ENCODE data around the gene GRID1. TPM values are rescaled to one million over a fixed set of nuclear protein-coding genes. Genes with fewer than 3 reads are reported as not detected.

GRID1 gene
- total and polyA plus RNA-seq, 5 donors from 2014 or later = not detected

DNA sequence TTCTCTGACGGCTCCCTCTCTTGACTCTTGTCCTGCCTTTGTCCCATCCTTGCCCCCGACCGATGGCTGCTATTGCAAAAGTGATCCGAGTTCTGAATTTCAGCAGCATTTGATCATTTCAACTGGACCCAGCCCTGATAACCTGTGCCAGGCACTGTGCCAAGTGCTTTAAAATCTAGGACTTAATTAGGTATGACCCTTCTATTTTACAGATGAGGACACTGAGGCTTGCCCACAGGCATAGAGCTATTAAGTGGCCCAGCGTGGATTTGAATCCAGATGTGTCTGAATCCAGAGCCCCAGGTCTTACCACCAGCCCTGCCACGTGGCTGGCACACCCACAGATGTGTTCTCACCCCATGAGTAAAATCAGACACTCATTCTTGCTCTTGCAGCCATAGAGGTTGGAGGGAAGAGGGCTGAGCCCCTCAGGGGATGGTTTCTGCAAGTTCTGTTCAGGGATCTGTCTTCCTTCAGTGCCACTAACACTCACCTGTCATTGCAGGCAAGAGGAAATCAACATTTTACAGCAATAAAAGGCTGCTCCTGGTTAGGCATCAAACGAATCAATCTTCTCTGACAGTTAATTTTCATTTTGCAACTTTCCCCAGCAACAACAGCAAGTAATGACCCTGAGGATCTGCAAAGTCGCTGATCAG is 101.2 kb downstream of the GRID1 start:
- H3K27ac ChIP-seq (ENCODE audit: insufficient read depth, low read length, poor library complexity, severe bottlenecking) = no peak overlapping the region
- peaks cover 0 to 2% (median 0%) of the 10 kb centered on the region in 7 donors for H3K9me3 Mint-ChIP-seq
- H3K4me3 ChIP-seq (ENCODE audit: low read depth, low read length) = no peak overlapping the region
- H3K9me3 ChIP-seq (ENCODE audit: control insufficient read depth in 2 of 2, low read length in 2 of 2) = no peaks in the 10 kb centered on the region
- H3K27me3 ChIP-seq (ENCODE audit: control insufficient read depth, insufficient read depth, low read length) = no peaks in the 10 kb centered on the region
- no peaks in the 10 kb centered on the region for H3K36me3 ChIP-seq (ENCODE audit: control insufficient read depth, insufficient read depth, low read length)
- ATAC-seq (ENCODE audit: low read depth in 2 of 2) (no peak), DNase-seq (no peak)
- H3K4me1 ChIP-seq (ENCODE audit: control insufficient read depth, insufficient read depth, low read length, poor library complexity, severe bottlenecking) = no peaks in the 10 kb centered on the region
- H3K27ac Mint-ChIP-seq = no peak overlapping the region
- H3K4me3 Mint-ChIP-seq = no peak overlapping the region
- H3K27me3 Mint-ChIP-seq = peaks cover 5% of the 10 kb centered on the region
- H3K36me3 Mint-ChIP-seq = no peaks in the 10 kb centered on the region
- H3K4me1 Mint-ChIP-seq = peaks cover 0 to 10% (median 0%) of the 10 kb centered on the region in 4 donors

DNA sequence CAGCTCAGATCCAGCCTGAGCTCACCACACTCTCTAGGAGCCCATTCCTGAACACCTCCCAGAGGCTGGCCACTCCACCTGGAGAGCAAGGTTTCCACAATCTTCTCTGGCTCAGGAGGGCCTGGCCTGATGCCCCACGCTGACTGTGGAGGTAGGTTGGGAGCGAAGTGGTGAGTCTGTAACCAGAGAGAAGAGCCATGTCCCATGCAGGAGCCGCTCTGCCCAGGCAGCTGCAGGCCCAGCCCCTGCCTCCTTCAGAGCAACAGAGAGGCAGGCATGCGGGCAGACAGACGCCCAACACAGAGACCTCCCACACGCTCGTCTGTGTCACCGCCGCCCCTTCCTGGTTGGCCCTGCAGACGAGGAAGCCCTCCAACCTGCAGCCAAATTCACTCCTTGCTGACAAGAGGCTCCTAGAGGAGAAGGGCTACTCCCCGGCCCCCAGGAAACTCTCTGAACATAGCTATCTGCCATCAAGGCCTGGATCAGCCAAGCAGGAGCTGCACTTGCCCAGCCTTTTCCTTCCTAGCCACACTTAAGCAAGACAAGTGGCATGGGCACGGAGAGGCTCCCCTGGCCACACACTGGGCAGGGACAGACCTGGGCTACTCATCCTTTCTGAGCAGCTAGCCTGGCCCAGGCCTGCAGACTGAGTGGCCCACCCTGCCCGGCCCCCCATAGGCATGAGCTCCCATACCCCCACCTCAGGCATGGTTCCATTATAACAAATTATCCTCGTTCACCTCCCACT is 101.9 kb downstream of the GRID1 start:
- Mint-ChIP-seq H3K27me3 (peaks cover 5% of the 10 kb centered on the region), H3K9me3 (no peaks in the 10 kb centered on the region), H3K4me3 (no peak overlapping the region), H3K27ac (no peak overlapping the region), H3K4me1 (peaks cover 0 to 10% (median 0%) of the 10 kb centered on the region in 4 donors), H3K36me3 (no peaks in the 10 kb centered on the region)
- no peak overlapping the region for H3K27ac ChIP-seq (ENCODE audit: insufficient read depth, low read length, poor library complexity, severe bottlenecking)
- peaks cover 2% of the 10 kb centered on the region for H3K27me3 ChIP-seq (ENCODE audit: control insufficient read depth, insufficient read depth, low read length)
- no peak for DNase-seq
- H3K9me3 ChIP-seq (ENCODE audit: control insufficient read depth in 2 of 2, low read length in 2 of 2) = no peaks in the 10 kb centered on the region
- no peak overlapping the region for H3K4me3 ChIP-seq (ENCODE audit: low read depth, low read length)
- ATAC-seq (ENCODE audit: low read depth in 2 of 2) = no peak
- no peaks in the 10 kb centered on the region for H3K4me1 ChIP-seq (ENCODE audit: control insufficient read depth, insufficient read depth, low read length, poor library complexity, severe bottlenecking)
- H3K36me3 ChIP-seq (ENCODE audit: control insufficient read depth, insufficient read depth, low read length) = no peaks in the 10 kb centered on the region

DNA sequence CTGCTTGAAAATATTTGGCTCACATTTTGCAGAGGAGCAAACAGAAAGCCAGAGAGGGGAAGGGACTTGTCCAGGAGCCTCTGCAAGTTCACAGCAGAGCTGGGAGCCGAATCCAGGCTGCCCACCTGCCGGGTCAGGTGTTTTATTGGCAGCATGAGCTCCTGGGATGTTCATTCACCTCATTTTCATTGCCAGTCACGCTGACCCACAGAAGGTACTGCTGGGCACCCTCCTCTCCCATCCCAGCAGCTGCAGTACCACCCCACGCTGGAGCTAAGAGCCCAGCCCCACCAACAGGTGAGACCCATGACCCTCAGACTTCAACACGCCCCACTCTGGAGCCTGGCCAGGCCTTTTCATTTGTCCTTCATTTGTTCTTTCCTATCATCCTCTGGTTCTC is 102.7 kb downstream of the GRID1 start:
- Mint-ChIP-seq H3K4me1 (peaks cover 0 to 10% (median 0%) of the 10 kb centered on the region in 4 donors), H3K27me3 (peaks cover 5% of the 10 kb centered on the region), H3K4me3 (no peak overlapping the region), H3K9me3 (no peaks in the 10 kb centered on the region), H3K36me3 (no peaks in the 10 kb centered on the region), H3K27ac (no peak overlapping the region)
- Histone ChIP-seq H3K4me1 (ENCODE audit: control insufficient read depth, insufficient read depth, low read length, poor library complexity, severe bottlenecking) (no peaks in the 10 kb centered on the region), H3K27me3 (ENCODE audit: control insufficient read depth, insufficient read depth, low read length) (peaks cover 3% of the 10 kb centered on the region), H3K36me3 (ENCODE audit: control insufficient read depth, insufficient read depth, low read length) (no peaks in the 10 kb centered on the region), H3K4me3 (ENCODE audit: low read depth, low read length) (no peak overlapping the region), H3K27ac (ENCODE audit: insufficient read depth, low read length, poor library complexity, severe bottlenecking) (no peak overlapping the region), H3K9me3 (ENCODE audit: control insufficient read depth in 2 of 2, low read length in 2 of 2) (no peaks in the 10 kb centered on the region)
- ATAC-seq (ENCODE audit: low read depth in 2 of 2) (no peak), DNase-seq (no peak)

DNA sequence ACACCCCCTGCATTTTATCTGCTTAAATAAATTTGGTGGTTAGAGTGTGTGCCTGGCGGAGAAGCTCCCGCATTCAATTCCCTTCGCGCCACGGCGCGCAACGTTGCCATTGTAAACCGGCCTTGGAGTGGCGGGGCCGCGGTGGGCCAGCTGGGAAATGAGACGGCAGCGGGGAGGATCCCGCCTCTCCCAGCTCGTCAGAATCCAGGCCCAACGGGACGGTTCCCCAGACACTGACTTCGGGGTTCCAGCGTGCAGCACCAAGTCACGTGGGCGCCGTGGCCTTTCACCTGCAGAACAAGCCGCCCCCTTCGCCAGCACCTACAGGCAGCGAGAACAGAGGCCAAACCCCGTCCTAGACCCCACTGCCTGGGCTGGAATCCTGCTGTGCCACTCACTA is 103.4 kb downstream of the GRID1 start:
- H3K27me3 ChIP-seq (ENCODE audit: control insufficient read depth, insufficient read depth, low read length) = peaks cover 3% of the 10 kb centered on the region
- H3K36me3 ChIP-seq (ENCODE audit: control insufficient read depth, insufficient read depth, low read length) = no peaks in the 10 kb centered on the region
- H3K4me3 ChIP-seq (ENCODE audit: low read depth, low read length) = no peak overlapping the region
- Mint-ChIP-seq H3K4me3 (no peak overlapping the region), H3K27me3 (peaks cover 5% of the 10 kb centered on the region), H3K27ac (no peak overlapping the region), H3K9me3 (no peaks in the 10 kb centered on the region), H3K4me1 (peaks cover 0 to 10% (median 0%) of the 10 kb centered on the region in 4 donors), H3K36me3 (no peaks in the 10 kb centered on the region)
- H3K4me1 ChIP-seq (ENCODE audit: control insufficient read depth, insufficient read depth, low read length, poor library complexity, severe bottlenecking) = no peaks in the 10 kb centered on the region
- no peak for ATAC-seq (ENCODE audit: low read depth in 2 of 2)
- no peak overlapping the region for H3K27ac ChIP-seq (ENCODE audit: insufficient read depth, low read length, poor library complexity, severe bottlenecking)
- H3K9me3 ChIP-seq (ENCODE audit: control insufficient read depth in 2 of 2, low read length in 2 of 2) = no peaks in the 10 kb centered on the region
- DNase-seq = no peak

DNA sequence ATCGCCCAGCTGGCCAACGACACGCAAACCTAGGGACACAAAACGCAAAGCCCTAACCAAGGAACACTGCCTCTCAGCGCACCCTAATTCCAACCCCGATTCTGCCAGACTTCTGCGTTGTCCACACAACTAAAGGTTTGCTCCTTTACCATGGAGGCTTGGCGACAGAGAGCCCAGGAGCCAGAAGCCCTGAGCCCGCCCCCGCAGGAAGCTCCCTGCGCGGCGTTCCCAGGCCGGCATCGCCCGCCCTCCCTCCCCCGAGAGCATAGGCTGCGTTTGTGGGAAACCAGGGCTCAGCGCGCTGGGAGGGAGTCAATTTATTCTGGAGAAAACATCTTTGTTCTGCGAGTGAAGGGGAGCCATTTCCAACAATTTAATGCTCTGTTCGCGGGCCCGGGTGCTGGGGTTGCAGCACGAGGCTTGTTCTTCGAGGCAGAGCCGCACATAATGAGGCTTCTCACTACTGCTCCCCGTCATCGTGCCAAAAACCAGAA is 103.9 kb downstream of the GRID1 start:
- Histone ChIP-seq H3K27ac (ENCODE audit: insufficient read depth, low read length, poor library complexity, severe bottlenecking) (no peak overlapping the region), H3K4me3 (ENCODE audit: low read depth, low read length) (no peak overlapping the region)
- peaks cover 0 to 10% (median 0%) of the 10 kb centered on the region in 4 donors for H3K4me1 Mint-ChIP-seq

DNA sequence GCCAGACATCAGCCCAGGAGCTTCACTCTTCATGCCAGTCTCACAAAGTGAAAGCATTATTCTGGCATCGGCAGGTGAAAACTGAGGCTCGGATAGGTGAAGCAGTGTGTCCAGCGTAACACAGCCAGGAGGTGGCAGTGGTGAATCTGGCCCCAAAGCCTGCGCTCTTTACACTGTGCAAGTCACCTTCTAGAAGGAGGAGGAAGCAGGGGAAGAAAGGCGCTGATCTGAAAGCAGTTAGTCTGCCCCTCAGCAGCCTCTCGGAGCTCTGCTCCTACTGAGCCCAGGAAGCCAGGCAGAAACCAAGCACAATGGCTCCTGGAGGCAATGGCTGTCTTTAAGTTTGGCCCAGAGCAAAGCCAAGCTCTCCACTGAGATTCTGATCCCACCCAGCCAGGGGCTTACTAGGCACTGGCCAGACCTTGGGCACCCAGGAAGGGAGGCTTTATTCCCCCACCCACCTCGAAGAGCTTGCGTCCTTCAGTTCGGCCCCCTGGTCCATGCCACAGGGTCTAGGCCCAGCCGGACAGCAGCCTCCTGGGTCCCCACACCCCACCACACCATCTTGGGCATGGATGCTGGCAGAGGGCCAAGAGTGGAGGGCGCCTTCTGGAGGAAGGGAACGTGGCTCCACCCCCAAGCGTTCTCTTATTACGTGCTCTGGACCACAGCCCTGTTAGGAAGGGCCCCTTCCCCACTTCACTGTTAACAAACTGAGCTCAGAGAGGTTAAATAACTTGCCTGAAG is 104.5 kb downstream of the GRID1 start:
- Mint-ChIP-seq H3K27ac (no peak overlapping the region), H3K9me3 (no peaks in the 10 kb centered on the region), H3K27me3 (peaks cover 5% of the 10 kb centered on the region), H3K4me3 (no peak overlapping the region), H3K4me1 (peaks cover 0 to 10% (median 0%) of the 10 kb centered on the region in 4 donors), H3K36me3 (no peaks in the 10 kb centered on the region)
- Histone ChIP-seq H3K4me3 (ENCODE audit: low read depth, low read length) (no peak overlapping the region), H3K9me3 (ENCODE audit: control insufficient read depth in 2 of 2, low read length in 2 of 2) (no peaks in the 10 kb centered on the region), H3K27me3 (ENCODE audit: control insufficient read depth, insufficient read depth, low read length) (peaks cover 3% of the 10 kb centered on the region), H3K27ac (ENCODE audit: insufficient read depth, low read length, poor library complexity, severe bottlenecking) (no peak overlapping the region), H3K36me3 (ENCODE audit: control insufficient read depth, insufficient read depth, low read length) (no peaks in the 10 kb centered on the region), H3K4me1 (ENCODE audit: control insufficient read depth, insufficient read depth, low read length, poor library complexity, severe bottlenecking) (no peaks in the 10 kb centered on the region)
- ATAC-seq (ENCODE audit: low read depth in 2 of 2) = no peak
- DNase-seq = peak in 1 of 3 donors; percentile 32

More for the DNA sequence above, 103.9 kb downstream of the GRID1 start:
- H3K27me3 ChIP-seq (ENCODE audit: control insufficient read depth, insufficient read depth, low read length) = peaks cover 3% of the 10 kb centered on the region
- H3K9me3 Mint-ChIP-seq = no peaks in the 10 kb centered on the region
- H3K36me3 Mint-ChIP-seq = no peaks in the 10 kb centered on the region
- peaks cover 5% of the 10 kb centered on the region for H3K27me3 Mint-ChIP-seq
- no peak for ATAC-seq (ENCODE audit: low read depth in 2 of 2)
- H3K9me3 ChIP-seq (ENCODE audit: control insufficient read depth in 2 of 2, low read length in 2 of 2) = no peaks in the 10 kb centered on the region
- H3K36me3 ChIP-seq (ENCODE audit: control insufficient read depth, insufficient read depth, low read length) = no peaks in the 10 kb centered on the region
- H3K4me3 Mint-ChIP-seq = no peak overlapping the region
- no peak overlapping the region for H3K27ac Mint-ChIP-seq
- H3K4me1 ChIP-seq (ENCODE audit: control insufficient read depth, insufficient read depth, low read length, poor library complexity, severe bottlenecking) = no peaks in the 10 kb centered on the region
- DNase-seq = no peak

DNA sequence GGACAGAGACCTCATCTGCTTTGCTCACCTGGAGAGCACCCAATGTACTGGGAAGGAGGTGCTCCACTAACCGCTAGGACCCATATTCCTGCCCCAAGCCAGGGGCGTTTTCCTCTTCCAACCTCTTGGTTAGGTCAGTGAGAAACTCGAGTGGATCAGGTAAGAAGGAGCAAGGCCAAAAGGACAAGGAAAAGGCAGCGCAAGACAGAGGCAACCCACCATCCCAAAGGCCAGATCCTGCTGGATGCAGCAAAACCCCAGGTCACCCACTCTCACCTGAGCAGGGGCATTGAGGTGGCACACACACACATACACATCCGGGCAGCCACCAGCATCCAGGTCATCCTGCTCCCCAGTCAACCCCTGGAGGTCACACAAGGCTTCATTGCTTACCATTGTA is 105.1 kb downstream of the GRID1 start:
- peaks cover 5% of the 10 kb centered on the region for H3K27me3 Mint-ChIP-seq
- no peaks in the 10 kb centered on the region for H3K4me1 ChIP-seq (ENCODE audit: control insufficient read depth, insufficient read depth, low read length, poor library complexity, severe bottlenecking)
- H3K27me3 ChIP-seq (ENCODE audit: control insufficient read depth, insufficient read depth, low read length) = peaks cover 3% of the 10 kb centered on the region
- no peak overlapping the region for H3K27ac ChIP-seq (ENCODE audit: insufficient read depth, low read length, poor library complexity, severe bottlenecking)
- no peak overlapping the region for H3K4me3 Mint-ChIP-seq
- H3K27ac Mint-ChIP-seq = peak overlapping the region in 1 of 3 donors; percentile 8
- no peaks in the 10 kb centered on the region for H3K36me3 ChIP-seq (ENCODE audit: control insufficient read depth, insufficient read depth, low read length)
- peaks cover 0 to 10% (median 0%) of the 10 kb centered on the region in 4 donors for H3K4me1 Mint-ChIP-seq
- DNase-seq (no peak), ATAC-seq (ENCODE audit: low read depth in 2 of 2) (no peak)
- no peak overlapping the region for H3K4me3 ChIP-seq (ENCODE audit: low read depth, low read length)
- H3K36me3 Mint-ChIP-seq = no peaks in the 10 kb centered on the region
- no peaks in the 10 kb centered on the region for H3K9me3 Mint-ChIP-seq
- no peaks in the 10 kb centered on the region for H3K9me3 ChIP-seq (ENCODE audit: control insufficient read depth in 2 of 2, low read length in 2 of 2)

All from CD4-positive, CD25-positive, alpha-beta regulatory T cell (primary cell).